Tibial nerve (tissue), 4 donors: ENCODE results near the gene SNAPC4. TPM values are rescaled to one million over a fixed set of nuclear protein-coding genes. Genes with fewer than 3 reads are reported as not detected.
A peak's percentile ranks its signal among the peaks of the same experiment; 100 is the strongest.

Experiments
- DNase-seq, 2 donors: peaks; one replicate each; pipeline ENCODE4 v3.0.0-alpha.2; 2019; ENCODE audit warnings: low spot score in 2 of 2
- H3K27ac ChIP-seq, 4 donors: fragments of 200-600 bp; sonication (generic) in 3 of 4; one replicate each; pipeline ENCODE4 v1.5.1; 2017 to 2019; ENCODE audit warnings: mild to moderate bottlenecking in 1 of 4
- H3K27me3 ChIP-seq, 2 donors: fragments of 200-600 bp; sonication (generic) in 1 of 2; one replicate each; pipeline versions ENCODE4 v1.5.1 to v1.6.0; 2017 to 2019
- H3K36me3 ChIP-seq, 3 donors: fragments of 200-600 bp; sonication (generic); one replicate each; pipeline ENCODE4 v1.5.1; 2018 to 2019
- H3K4me1 ChIP-seq, 4 donors: fragments of 200-600 bp; sonication (generic) in 3 of 4; one replicate each; pipeline ENCODE4 v1.5.1; 2017 to 2019
- H3K4me3 ChIP-seq, 4 donors: fragments of 200-600 bp; sonication (generic) in 3 of 4; one replicate each; pipeline ENCODE4 v1.5.1; 2017 to 2019; ENCODE audit warnings: mild to moderate bottlenecking in 1 of 4, moderate library complexity in 1 of 4
- H3K9me3 ChIP-seq, 4 donors: fragments of 200-600 bp; sonication (generic) in 3 of 4; one replicate each; pipeline ENCODE4 v1.5.1; 2017 to 2019
- EP300 ChIP-seq, 2 donors: sonication (generic); formaldehyde crosslinking; IDR thresholded peaks; one replicate each; pipeline ENCODE4 v1.6.1; 2017; ENCODE audit warnings: antibody characterized with exemption in 2 of 2, mild to moderate bottlenecking in 1 of 2
- POLR2A ChIP-seq, 2 donors: fragments of 450-650 bp; IDR thresholded peaks; one replicate each; pipeline ENCODE4 v1.6.1; 2017; ENCODE audit warnings: antibody characterized with exemption in 2 of 2, mild to moderate bottlenecking in 2 of 2, moderate library complexity in 2 of 2
- WGBS, 2 donors: methylation state at CpG; one replicate each; pipeline ENCODE4 v1.1.5; 2018; 5-methylcytosine and 5-hydroxymethylcytosine counted together
- total RNA-seq, 4 donors: library from RNA; depleted of rRNA; stranded (reverse); fragments of >200 nt; gene quantifications; one replicate each; pipeline ENCODE4 v1.1.0, GENCODE V29; 2016
- TF ChIP-seq, protein P1 (sequence below), 5 experiments: fragments of 200-600 bp in 3 of 5; fragments of 450-650 bp in 2 of 5; sonication (generic) in 3 of 5; IDR thresholded peaks; one replicate each; pipeline ENCODE4 v1.5.1; 2016 to 2019; ENCODE audit warnings: antibody characterized with exemption in 5 of 5, mild to moderate bottlenecking in 3 of 5, moderate library complexity in 2 of 5

Gene SNAPC4, protein sequence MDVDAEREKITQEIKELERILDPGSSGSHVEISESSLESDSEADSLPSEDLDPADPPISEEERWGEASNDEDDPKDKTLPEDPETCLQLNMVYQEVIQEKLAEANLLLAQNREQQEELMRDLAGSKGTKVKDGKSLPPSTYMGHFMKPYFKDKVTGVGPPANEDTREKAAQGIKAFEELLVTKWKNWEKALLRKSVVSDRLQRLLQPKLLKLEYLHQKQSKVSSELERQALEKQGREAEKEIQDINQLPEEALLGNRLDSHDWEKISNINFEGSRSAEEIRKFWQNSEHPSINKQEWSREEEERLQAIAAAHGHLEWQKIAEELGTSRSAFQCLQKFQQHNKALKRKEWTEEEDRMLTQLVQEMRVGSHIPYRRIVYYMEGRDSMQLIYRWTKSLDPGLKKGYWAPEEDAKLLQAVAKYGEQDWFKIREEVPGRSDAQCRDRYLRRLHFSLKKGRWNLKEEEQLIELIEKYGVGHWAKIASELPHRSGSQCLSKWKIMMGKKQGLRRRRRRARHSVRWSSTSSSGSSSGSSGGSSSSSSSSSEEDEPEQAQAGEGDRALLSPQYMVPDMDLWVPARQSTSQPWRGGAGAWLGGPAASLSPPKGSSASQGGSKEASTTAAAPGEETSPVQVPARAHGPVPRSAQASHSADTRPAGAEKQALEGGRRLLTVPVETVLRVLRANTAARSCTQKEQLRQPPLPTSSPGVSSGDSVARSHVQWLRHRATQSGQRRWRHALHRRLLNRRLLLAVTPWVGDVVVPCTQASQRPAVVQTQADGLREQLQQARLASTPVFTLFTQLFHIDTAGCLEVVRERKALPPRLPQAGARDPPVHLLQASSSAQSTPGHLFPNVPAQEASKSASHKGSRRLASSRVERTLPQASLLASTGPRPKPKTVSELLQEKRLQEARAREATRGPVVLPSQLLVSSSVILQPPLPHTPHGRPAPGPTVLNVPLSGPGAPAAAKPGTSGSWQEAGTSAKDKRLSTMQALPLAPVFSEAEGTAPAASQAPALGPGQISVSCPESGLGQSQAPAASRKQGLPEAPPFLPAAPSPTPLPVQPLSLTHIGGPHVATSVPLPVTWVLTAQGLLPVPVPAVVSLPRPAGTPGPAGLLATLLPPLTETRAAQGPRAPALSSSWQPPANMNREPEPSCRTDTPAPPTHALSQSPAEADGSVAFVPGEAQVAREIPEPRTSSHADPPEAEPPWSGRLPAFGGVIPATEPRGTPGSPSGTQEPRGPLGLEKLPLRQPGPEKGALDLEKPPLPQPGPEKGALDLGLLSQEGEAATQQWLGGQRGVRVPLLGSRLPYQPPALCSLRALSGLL (N-terminal part only)
- 10 to 100 TPM in 1 of 4 donors, 1 to 10 TPM in 3; 7.0 to 21.0 (median 9.5) TPM for total RNA-seq

DNA sequence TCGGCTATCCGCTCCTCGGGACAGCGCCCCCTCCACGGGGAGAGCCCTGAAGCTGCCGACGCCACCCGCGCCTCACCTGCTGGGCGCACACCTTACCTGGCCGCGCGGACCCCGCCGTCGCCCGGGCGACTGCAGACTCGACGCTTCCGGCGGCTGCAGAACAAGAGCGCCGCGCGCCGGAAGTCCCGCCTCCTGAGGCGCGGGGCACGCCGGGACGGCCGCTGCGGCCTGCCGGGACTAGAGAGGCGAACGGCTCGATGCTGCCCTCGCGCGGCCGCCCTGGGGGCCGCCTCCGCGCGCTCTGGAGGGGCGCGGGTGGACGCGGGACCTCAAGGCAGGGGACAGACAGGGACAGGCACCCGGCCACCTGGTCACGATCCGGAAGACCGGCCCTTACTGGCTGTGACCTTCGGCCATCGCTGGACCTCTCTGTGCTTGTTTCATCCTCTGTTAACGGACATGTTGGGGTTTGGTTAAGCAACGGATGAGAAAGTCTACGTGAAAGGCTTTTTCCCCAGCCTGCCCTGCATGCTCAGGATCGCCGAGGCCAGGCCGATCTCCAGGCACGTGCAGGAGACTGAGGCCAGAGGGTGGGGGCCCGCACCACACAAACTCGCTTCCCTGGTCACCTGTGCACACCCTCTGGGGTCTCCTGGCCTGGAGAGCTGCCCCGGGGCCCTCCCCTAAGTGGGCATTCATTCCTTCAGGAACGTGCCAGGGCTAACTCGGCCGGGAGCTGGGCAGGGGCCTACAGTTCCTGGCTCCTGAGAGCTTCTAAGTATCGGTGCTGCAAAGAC is at the start of gene SNAPC4:
SNAPC4 (minus strand) TSS at position 133 of the 797 bp plus-strand sequence. CDS start 1,742 bp downstream, outside the sequence.
- peak; percentile 66 to 70 for DNase-seq
- H3K27me3 ChIP-seq, result no peaks in the 10 kb centered on the region
- peaks cover 0 to 58% (median 2%) of the 10 kb centered on the region in 3 donors for H3K36me3 ChIP-seq
- H3K27ac ChIP-seq, result peak within 1 kb of the TSS; percentile 45 to 80 (median 68)
- peak within 1 kb of the TSS; percentile 56 to 93 (median 82) for H3K4me3 ChIP-seq
- 1 to 10% methylated on average over 16 to 49 of the region's 71 CpGs for WGBS, 2 donors
- peaks cover 0 to 27% (median 23%) of the 10 kb centered on the region in 4 donors for H3K4me1 ChIP-seq
- H3K9me3 ChIP-seq, result no peaks in the 10 kb centered on the region
- TF ChIP-seq EP300 (IDR thresholded peaks at IDR 0.05) (peak; percentile 19 to 51), POLR2A (IDR thresholded peaks at IDR 0.05) (peak in 1 of 2 donors; percentile 27)
- TF ChIP-seq, protein P1, sequence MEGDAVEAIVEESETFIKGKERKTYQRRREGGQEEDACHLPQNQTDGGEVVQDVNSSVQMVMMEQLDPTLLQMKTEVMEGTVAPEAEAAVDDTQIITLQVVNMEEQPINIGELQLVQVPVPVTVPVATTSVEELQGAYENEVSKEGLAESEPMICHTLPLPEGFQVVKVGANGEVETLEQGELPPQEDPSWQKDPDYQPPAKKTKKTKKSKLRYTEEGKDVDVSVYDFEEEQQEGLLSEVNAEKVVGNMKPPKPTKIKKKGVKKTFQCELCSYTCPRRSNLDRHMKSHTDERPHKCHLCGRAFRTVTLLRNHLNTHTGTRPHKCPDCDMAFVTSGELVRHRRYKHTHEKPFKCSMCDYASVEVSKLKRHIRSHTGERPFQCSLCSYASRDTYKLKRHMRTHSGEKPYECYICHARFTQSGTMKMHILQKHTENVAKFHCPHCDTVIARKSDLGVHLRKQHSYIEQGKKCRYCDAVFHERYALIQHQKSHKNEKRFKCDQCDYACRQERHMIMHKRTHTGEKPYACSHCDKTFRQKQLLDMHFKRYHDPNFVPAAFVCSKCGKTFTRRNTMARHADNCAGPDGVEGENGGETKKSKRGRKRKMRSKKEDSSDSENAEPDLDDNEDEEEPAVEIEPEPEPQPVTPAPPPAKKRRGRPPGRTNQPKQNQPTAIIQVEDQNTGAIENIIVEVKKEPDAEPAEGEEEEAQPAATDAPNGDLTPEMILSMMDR (IDR thresholded peaks at IDR 0.05), result peak; percentile 98 to 99 (median 98)

DNA sequence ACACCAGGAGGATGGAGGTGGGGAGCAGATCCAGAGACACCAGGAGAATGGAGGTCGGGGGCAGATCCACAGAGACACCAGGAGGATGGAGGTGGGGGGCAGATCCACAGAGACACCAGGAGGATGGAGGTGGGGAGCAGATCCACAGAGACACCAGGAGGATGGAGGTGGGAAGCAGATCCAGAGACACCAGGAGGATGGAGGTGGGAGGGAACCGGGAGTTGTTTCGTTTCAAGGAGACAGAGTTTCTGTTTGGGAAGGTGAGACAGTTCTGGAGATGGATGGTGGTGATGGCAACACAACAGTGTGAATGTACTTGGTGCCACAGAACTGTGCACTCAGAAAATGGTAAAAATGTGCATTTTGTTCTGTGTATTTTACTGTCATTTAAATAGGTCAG is 48.7 kb upstream of the SNAPC4 start:
- no peak for TF ChIP-seq EP300 (IDR thresholded peaks at IDR 0.05)
- TF ChIP-seq, protein P1 (IDR thresholded peaks at IDR 0.05), result no peak
- DNase-seq, result no peak
- H3K36me3 ChIP-seq, result peaks cover 0 to 99% (median 32%) of the 10 kb centered on the region in 3 donors
- WGBS, 2 donors, result 89 to 91% methylated on average over 3 of the region's 3 CpGs
- H3K27me3 ChIP-seq, result no peaks in the 10 kb centered on the region
- no peaks in the 10 kb centered on the region for H3K4me1 ChIP-seq
- no peak overlapping the region for H3K27ac ChIP-seq
- H3K4me3 ChIP-seq, result no peak overlapping the region
- no peaks in the 10 kb centered on the region for H3K9me3 ChIP-seq

DNA sequence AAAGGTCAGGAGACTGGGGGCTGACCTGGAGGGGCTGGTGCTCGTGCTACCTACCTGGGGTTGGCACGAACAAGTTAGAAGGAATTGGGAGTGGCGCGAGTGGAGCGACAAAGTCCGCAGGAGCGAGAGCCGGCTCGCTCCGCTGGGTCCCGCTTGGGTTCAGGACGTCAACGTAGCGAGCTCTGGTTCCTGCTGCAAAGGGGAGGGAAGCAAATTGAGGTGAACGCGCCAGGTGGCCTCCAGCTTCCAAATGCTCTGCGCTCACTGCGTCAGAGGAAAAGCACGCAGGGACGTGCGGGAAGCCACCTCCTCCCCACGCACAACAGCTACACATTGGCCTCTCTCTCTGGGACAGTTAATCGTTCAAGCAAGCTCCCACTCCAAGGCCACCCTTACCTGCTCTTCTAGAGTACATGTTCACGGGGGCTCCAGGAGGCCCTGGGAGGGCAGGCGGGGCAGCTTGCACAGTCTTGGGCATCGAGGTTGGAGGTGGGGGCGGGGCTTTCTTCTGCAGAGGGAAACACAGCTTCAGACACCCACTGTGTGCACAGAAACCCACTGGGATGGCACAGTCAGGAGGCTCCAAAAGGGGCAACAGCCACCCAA is 47.3 kb upstream of the SNAPC4 start:
- Histone ChIP-seq H3K36me3 (peaks cover 0 to 99% (median 32%) of the 10 kb centered on the region in 3 donors), H3K27me3 (no peaks in the 10 kb centered on the region), H3K4me3 (no peak overlapping the region), H3K27ac (no peak overlapping the region), H3K4me1 (no peaks in the 10 kb centered on the region), H3K9me3 (no peaks in the 10 kb centered on the region)
- 91 to 94% methylated on average over 27 of the region's 27 CpGs for WGBS, 2 donors
- DNase-seq, result no peak
- TF ChIP-seq POLR2A (IDR thresholded peaks at IDR 0.05) (no peak), EP300 (IDR thresholded peaks at IDR 0.05) (no peak)
- TF ChIP-seq, protein P1 (IDR thresholded peaks at IDR 0.05), result no peak

DNA sequence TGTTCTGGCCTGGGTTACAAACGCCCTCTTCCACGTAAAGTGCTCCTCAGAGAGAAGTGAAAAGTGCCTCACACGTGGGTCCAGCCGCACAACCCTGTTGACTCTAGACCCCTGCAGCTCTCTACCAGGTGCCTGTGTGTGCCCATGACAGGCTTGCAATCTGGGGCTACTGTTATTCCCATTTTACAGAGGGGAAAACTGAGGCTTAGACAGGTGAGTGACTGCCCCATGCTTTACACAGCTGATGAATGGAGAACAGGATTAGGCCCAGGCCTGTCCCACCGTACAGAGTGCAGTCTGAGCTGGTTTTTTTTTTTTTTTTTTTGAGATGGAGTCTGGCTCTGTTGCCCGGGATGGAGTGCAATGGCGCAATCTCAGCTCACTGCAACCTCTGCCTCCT is 45.8 kb upstream of the SNAPC4 start:
- no peaks in the 10 kb centered on the region for H3K9me3 ChIP-seq
- H3K27me3 ChIP-seq, result no peaks in the 10 kb centered on the region
- H3K4me1 ChIP-seq, result no peaks in the 10 kb centered on the region
- peaks cover 0 to 100% (median 22%) of the 10 kb centered on the region in 3 donors for H3K36me3 ChIP-seq
- H3K27ac ChIP-seq, result no peak overlapping the region
- WGBS, 2 donors, result 82 to 90% methylated on average over 7 of the region's 7 CpGs
- TF ChIP-seq POLR2A (IDR thresholded peaks at IDR 0.05), result no peak
- TF ChIP-seq EP300 (IDR thresholded peaks at IDR 0.05), result no peak
- TF ChIP-seq, protein P1 (IDR thresholded peaks at IDR 0.05), result no peak
- no peak overlapping the region for H3K4me3 ChIP-seq
- no peak for DNase-seq
